Gastrocnemius medialis (tissue), 4 donors: ENCODE data around the gene ZNF320.

ENCODE experiments used
- CTCF ChIP-seq, 5 experiments: fragments of 450-650 bp in 3 of 5; fragments of 200-600 bp in 2 of 5; sonication (generic) in 2 of 5; IDR thresholded peaks in 4 of 5; conservative IDR thresholded peaks in 1 of 5; 1 replicate in 4 of 5; 2 replicates in 1 of 5; pipeline ENCODE4 v1.5.1; 2016 to 2019; ENCODE audit warnings: antibody characterized with exemption in 5 of 5, mild to moderate bottlenecking in 3 of 5, moderate library complexity in 3 of 5
- POLR2A ChIP-seq, 2 donors: fragments of 450-650 bp; IDR thresholded peaks; one replicate each; pipeline ENCODE4 v1.6.1; 2017; ENCODE audit warnings: antibody characterized with exemption in 2 of 2, mild to moderate bottlenecking in 2 of 2, moderate library complexity in 2 of 2

DNA sequence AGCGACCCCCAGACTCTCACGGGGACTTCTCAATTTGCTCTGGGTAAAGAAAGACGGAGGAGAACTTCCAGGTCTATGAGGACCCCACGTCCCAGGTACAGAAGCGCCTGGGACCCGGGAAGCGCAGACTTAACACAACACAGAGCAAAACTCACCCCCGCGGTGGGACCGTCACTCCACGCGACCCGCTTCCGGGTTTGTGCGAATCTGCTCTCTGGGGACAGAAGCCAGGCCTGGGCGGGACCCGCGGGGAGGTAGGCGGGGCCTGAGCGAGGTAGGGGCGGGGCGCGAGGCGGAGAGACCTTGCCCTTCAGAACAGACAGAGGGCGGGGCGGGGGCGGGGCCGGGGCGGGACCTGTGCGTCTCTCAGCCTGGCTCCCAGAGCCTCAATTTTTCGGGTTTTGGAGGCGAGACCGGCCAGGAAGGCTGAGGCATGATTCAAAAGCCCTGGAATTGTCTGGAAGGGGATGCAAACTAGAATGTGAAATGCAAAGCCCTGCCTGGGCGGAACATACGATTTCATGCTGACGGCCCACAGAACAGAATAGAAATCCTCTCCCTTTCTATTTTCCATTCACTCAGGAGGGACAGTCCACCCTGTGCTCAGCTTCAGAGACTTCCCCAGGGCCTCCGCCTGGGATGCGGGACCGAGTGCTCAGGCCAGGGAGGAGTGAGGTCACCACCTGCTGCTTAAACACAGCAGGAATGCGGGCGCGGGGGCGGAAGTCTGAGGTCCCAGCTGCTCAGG is 45.1 kb upstream of the ZNF320 start:
- TF ChIP-seq POLR2A (IDR thresholded peaks at IDR 0.05) = peak; percentile 23 to 40
- no peak for TF ChIP-seq CTCF (IDR thresholded peaks at IDR 0.05 in 4 of 5, conservative IDR thresholded peaks at IDR 0.05 in 1 of 5)
